Lung (tissue), 12 donors: ENCODE results near the gene RNF151. TPM values are rescaled to one million over a fixed set of nuclear protein-coding genes. Genes with fewer than 3 reads are reported as not detected.

Source experiments
- ATAC-seq: fragments of 200-7000 bp; cut with Tn5 transposase; one replicate; pipeline ENCODE4 v1.9.1; 2020; ENCODE audit warnings: moderate number of reproducible peaks; ENCODE audit not compliant: insufficient read depth, low FRiP score
- DNase-seq, 3 donors: peaks; one replicate each; pipeline ENCODE4 v3.0.0-alpha.2; 2013 to 2017
- H3K27ac ChIP-seq, 2 donors: one replicate each; pipeline ENCODE4 v1.5.1; 2013; ENCODE audit warnings: mild to moderate bottlenecking in 2 of 2, moderate library complexity in 2 of 2, control low read depth in 1 of 2, inconsistent platforms in 1 of 2, low read depth in 1 of 2, low read length in 1 of 2
- H3K27me3 ChIP-seq, 3 donors: one replicate each; pipeline ENCODE4 v1.5.1; 2013; ENCODE audit warnings: low read length in 2 of 3; ENCODE audit not compliant: control insufficient read depth in 3 of 3, insufficient read depth in 3 of 3
- H3K36me3 ChIP-seq, 4 donors: one replicate each; pipeline ENCODE4 v1.5.1; 2013; ENCODE audit warnings: low read length in 4 of 4, mild to moderate bottlenecking in 1 of 4, moderate library complexity in 1 of 4; ENCODE audit not compliant: control insufficient read depth in 4 of 4, insufficient read depth in 4 of 4
- H3K4me1 ChIP-seq, 5 donors: one replicate each; pipeline ENCODE4 v1.5.1; 2013; ENCODE audit warnings: low read length in 5 of 5, mild to moderate bottlenecking in 2 of 5, moderate library complexity in 1 of 5; ENCODE audit not compliant: control insufficient read depth in 5 of 5, insufficient read depth in 5 of 5
- H3K4me3 ChIP-seq: one replicate; pipeline ENCODE4 v1.5.1; 2013; ENCODE audit warnings: mild to moderate bottlenecking, control low read depth, moderate library complexity
- H3K9ac ChIP-seq, 2 donors: one replicate each; pipeline ENCODE4 v1.5.1; 2013; ENCODE audit warnings: low read length in 2 of 2, control low read depth in 1 of 2; ENCODE audit not compliant: insufficient read depth in 1 of 2
- H3K9me3 ChIP-seq, 4 donors: one replicate each; pipeline ENCODE4 v1.5.1; 2013; ENCODE audit warnings: low read length in 3 of 4, mild to moderate bottlenecking in 1 of 4, moderate library complexity in 1 of 4; ENCODE audit not compliant: control insufficient read depth in 4 of 4, insufficient read depth in 3 of 4
- WGBS, 2 donors: extraction: QIAGEN DNeasy Blood & Tissue Kit; methylation state at CpG; one replicate each; pipeline ENCODE4 v1.1.7; 2013; 5-methylcytosine and 5-hydroxymethylcytosine counted together
- polyA plus RNA-seq, 2 donors: library from polyadenylated mRNA; stranded (reverse); fragments of 200-250 nt; gene quantifications; one replicate each; pipeline ENCODE4 v1.2.1, GENCODE V29; 2013
- total RNA-seq, 2 donors: library from RNA; depleted of rRNA in 1 of 2; stranded (reverse); fragments of >200 nt in 1 of 2; gene quantifications; one replicate each; pipeline ENCODE4 v1.2.1, GENCODE V29; 2014 to 2021
- TF ChIP-seq, protein P1 (sequence below): IDR thresholded peaks from 2 replicates; pipeline ENCODE4 v1.5.1; 2012; ENCODE audit warnings: mild to moderate bottlenecking; ENCODE audit errors: control extremely low read depth, extremely low read depth
- donor health status: control.
- donor health status: control.
- donor health status: Bipolar disorder and iron deficiency.
- donor health status: healthy.
- donor health status: DM: yes; HTN: yes; CAD: no.

The RNF151 gene
- total and polyA plus RNA-seq, 4 donors: 0.15 TPM; not detected in 3

DNA sequence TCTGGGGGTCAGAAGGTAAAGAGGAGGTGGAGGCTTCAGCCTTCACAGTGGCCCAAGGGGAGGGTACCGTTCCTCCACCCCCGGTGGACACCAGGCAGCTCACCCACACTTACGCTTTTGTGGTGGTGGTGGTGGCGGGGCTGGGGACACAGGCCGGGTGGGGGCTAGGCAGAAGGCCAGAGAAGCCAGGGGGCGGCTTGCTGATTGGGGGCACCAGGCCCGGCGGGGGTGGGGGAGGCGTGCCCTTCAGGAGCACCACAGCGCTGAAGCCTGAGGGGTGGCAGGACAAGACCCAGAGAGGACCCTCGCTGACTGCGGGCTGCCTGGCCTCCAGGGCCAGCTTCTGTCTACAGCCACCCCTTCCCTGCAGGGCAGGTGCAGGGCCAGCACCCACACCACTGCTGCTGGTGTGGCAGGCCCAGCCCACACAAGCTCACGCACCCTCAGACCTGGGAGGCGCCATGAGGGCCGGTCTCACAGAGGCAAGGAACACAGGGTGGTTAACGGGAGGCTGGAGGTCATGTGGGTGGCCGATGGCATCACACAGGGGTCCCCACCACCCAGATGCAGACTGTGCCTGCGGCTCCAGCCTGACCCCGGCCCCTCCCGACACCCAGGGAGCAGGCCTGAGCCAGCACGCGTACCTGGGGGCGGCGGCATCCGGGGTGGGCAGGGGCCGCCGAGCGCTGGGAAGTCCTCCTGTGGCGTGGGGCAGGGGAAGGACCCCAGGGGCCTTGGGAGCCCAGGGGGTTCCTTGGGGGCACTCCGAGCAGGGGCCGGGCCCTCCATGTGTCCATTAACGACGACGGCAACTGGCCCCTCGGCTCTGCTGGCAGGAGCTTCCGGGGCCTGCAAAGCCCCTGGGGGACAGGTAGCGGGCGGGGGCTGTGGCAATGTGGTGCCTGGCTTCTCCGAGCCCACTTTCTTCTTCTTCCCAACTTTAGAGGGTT lies 32.5 kb downstream of the RNF151 start:
- Histone ChIP-seq H3K27me3 (no peaks in the 10 kb centered on the region), H3K4me3 (no peak overlapping the region), H3K36me3 (peaks cover 2 to 58% (median 26%) of the 10 kb centered on the region in 4 donors), H3K9ac (no peak overlapping the region), H3K27ac (no peak overlapping the region), H3K9me3 (no peaks in the 10 kb centered on the region), H3K4me1 (peaks cover 0 to 4% (median 1%) of the 10 kb centered on the region in 5 donors)
- no peak for DNase-seq
- WGBS, 2 donors: 94 to 97% methylated on average over 34 to 39 of the region's 39 CpGs
- ATAC-seq: no peak
- TF ChIP-seq, protein P1, sequence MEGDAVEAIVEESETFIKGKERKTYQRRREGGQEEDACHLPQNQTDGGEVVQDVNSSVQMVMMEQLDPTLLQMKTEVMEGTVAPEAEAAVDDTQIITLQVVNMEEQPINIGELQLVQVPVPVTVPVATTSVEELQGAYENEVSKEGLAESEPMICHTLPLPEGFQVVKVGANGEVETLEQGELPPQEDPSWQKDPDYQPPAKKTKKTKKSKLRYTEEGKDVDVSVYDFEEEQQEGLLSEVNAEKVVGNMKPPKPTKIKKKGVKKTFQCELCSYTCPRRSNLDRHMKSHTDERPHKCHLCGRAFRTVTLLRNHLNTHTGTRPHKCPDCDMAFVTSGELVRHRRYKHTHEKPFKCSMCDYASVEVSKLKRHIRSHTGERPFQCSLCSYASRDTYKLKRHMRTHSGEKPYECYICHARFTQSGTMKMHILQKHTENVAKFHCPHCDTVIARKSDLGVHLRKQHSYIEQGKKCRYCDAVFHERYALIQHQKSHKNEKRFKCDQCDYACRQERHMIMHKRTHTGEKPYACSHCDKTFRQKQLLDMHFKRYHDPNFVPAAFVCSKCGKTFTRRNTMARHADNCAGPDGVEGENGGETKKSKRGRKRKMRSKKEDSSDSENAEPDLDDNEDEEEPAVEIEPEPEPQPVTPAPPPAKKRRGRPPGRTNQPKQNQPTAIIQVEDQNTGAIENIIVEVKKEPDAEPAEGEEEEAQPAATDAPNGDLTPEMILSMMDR: no peak

DNA sequence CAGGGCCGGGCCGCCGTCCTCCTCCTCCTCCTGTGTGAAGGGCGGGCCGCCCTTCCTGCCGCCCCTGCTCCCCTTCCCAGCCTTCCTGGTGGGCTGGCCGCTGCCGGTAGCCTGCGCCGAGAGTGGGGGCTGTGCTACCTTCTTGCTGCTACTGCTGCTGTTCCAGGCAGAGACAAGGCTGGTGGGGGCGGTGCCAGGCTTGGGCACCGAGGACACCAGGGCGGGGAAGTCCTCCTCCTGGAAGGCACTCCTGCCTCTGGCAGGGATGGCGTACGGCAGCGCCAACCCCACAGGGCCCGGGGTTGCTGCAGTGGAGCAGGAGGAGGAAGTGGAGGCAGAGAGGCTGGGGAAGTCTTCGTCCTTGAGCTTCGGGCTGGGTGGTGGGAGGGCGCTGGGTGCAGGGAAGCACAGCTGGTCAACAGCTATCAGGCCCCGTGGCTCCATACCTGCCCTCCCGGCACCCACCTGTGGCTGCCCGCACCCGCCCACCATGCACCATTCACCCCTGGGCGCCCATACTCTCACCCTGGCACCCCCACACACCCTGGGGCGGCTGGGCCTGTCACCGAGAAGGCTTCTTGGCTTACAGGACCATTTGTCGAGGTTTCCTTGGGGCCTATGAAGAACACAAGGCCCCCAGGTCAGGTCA lies 33.3 kb downstream of the RNF151 start:
- no peak overlapping the region for H3K4me3 ChIP-seq
- H3K9ac ChIP-seq: no peak overlapping the region
- no peaks in the 10 kb centered on the region for H3K9me3 ChIP-seq
- peaks cover 2 to 58% (median 26%) of the 10 kb centered on the region in 4 donors for H3K36me3 ChIP-seq
- peaks cover 0 to 12% (median 6%) of the 10 kb centered on the region in 5 donors for H3K4me1 ChIP-seq
- 92 to 94% methylated on average over 27 to 28 of the region's 28 CpGs for WGBS, 2 donors
- H3K27me3 ChIP-seq: no peaks in the 10 kb centered on the region
- TF ChIP-seq, protein P1: no peak
- DNase-seq (no peak), ATAC-seq (no peak)
- no peak overlapping the region for H3K27ac ChIP-seq

DNA sequence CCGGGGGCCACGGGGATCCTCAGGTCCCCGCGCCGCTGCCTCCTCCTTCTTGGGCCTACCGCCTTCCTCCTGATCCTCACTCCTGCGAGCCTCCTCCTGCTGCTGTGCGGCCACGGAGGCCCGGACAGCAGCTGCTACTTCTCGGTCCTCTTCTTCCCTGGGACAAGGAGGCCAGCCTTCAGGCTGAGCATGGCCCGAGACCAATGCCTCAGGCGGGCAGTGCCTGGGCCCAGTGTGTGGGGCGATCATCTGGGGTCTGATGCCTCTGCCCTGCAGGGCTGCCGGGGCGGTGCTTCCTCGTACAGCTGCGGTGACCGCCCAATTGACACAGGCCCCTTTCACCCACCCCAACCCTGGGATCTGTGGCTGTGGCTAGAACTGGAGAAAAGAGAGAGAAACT lies 34.4 kb downstream of the RNF151 start:
- peaks cover 0 to 58% (median 26%) of the 10 kb centered on the region in 4 donors for H3K36me3 ChIP-seq

More for the DNA sequence above, 34.4 kb downstream of the RNF151 start:
- no peak overlapping the region for H3K4me3 ChIP-seq
- WGBS, 2 donors: 96 to 97% methylated on average over 19 of the region's 19 CpGs
- TF ChIP-seq, protein P1: no peak
- H3K9me3 ChIP-seq: no peaks in the 10 kb centered on the region
- H3K27me3 ChIP-seq: no peaks in the 10 kb centered on the region
- no peak overlapping the region for H3K27ac ChIP-seq
- H3K4me1 ChIP-seq: peaks cover 0 to 21% (median 6%) of the 10 kb centered on the region in 5 donors
- H3K9ac ChIP-seq: no peak overlapping the region
- ATAC-seq (no peak), DNase-seq (no peak)
